Amniotic epithelial cell (primary cell): ENCODE data around the gene ZIC2.

Experiments used
- DNase-seq: peaks from one replicate; pipeline ENCODE4 v3.0.0-alpha.2; 2010; ENCODE audit warnings: low read depth

Gene ZIC2

GRCh38 chr13:99959540-99960230 lies 21.9 kb upstream of the ZIC2 start:
- no peak for DNase-seq

- no peak for DNase-seq
Observed at GRCh38 chr13:99960663-99961311, 20.8 kb upstream of the ZIC2 start.

- DNase-seq = no peak
Observed at GRCh38 chr13:99961636-99962035, 19.9 kb upstream of the ZIC2 start.

- no peak for DNase-seq
Observed at GRCh38 chr13:99962242-99962641, 19.3 kb upstream of the ZIC2 start.

GRCh38 chr13:99963816-99964339 lies 17.7 kb upstream of the ZIC2 start:
- no peak for DNase-seq

GRCh38 chr13:99965329-99966000 lies 16.1 kb upstream of the ZIC2 start:
- no peak for DNase-seq

- no peak for DNase-seq
Observed at GRCh38 chr13:99966064-99966805, 15.3 kb upstream of the ZIC2 start.

- no peak for DNase-seq
Observed at GRCh38 chr13:99967498-99967868, 14.1 kb upstream of the ZIC2 start.

- no peak for DNase-seq
Observed at GRCh38 chr13:99967869-99968520, 13.6 kb upstream of the ZIC2 start.

- DNase-seq = no peak
Observed at GRCh38 chr13:99968521-99969452, 12.8 kb upstream of the ZIC2 start.

- no peak for DNase-seq
Observed at GRCh38 chr13:99969453-99969918, 12.1 kb upstream of the ZIC2 start.

- DNase-seq = peak; percentile 19
Observed at GRCh38 chr13:99969919-99970650, 11.5 kb upstream of the ZIC2 start.

- DNase-seq = no peak
Observed at GRCh38 chr13:99970651-99971575, 10.7 kb upstream of the ZIC2 start.

- no peak for DNase-seq
Observed at GRCh38 chr13:99971576-99972189, 9.9 kb upstream of the ZIC2 start, which contains the start of gene ZIC5. Gene ZIC5, minus strand, starts transcription at chr13:99971767. Its CDS starts 164 bp downstream, at chr13:99971603.

- no peak for DNase-seq
Observed at GRCh38 chr13:99972190-99972731, 9.3 kb upstream of the ZIC2 start.

- DNase-seq = no peak
Observed at GRCh38 chr13:99973163-99973807, 8.3 kb upstream of the ZIC2 start.

GRCh38 chr13:99973808-99974185 lies 7.8 kb upstream of the ZIC2 start:
- DNase-seq = no peak
